CD14-positive monocyte (primary cell): ENCODE results near the gene LTBP4. TPM values are rescaled to one million over a fixed set of nuclear protein-coding genes. Genes with fewer than 3 reads are reported as not detected.

Experiments used
- DNase-seq, 3 donors: peaks; one replicate each; pipeline ENCODE4 v3.0.0-alpha.2; 2011 to 2022
- H2AFZ ChIP-seq: 2 replicates; pipeline ENCODE4 v1.6.0; 2012; ENCODE audit warnings: mild to moderate bottlenecking, low read depth, low read length, inconsistent platforms; ENCODE audit not compliant: insufficient read depth, poor library complexity, severe bottlenecking
- H3K27ac ChIP-seq, 2 donors: 1 replicate in 1 of 2; 2 replicates in 1 of 2; pipeline ENCODE4 v1.5.1; 2012 to 2013; ENCODE audit warnings: low read length in 2 of 2, control low read depth in 1 of 2, inconsistent platforms in 1 of 2, low read depth in 1 of 2, mild to moderate bottlenecking in 1 of 2
- H3K27me3 ChIP-seq, 2 donors: one replicate each; pipeline versions ENCODE4 v1.6.0 to v1.6.1; 2011 to 2013; ENCODE audit warnings: low read length in 2 of 2; ENCODE audit not compliant: control insufficient read depth in 2 of 2, insufficient read depth in 2 of 2
- H3K36me3 ChIP-seq, 2 donors: replicated peaks in 1 of 2; 1 replicate in 1 of 2; 2 replicates in 1 of 2; pipeline versions ENCODE4 v1.5.1 to v1.6.1; 2012 to 2013; ENCODE audit warnings: low read length in 2 of 2, control low read depth in 1 of 2, inconsistent platforms in 1 of 2, mild to moderate bottlenecking in 1 of 2; ENCODE audit not compliant: insufficient read depth in 2 of 2, control insufficient read depth in 1 of 2
- H3K4me1 ChIP-seq, 2 donors: 1 replicate in 1 of 2; 2 replicates in 1 of 2; pipeline versions ENCODE4 v1.5.1 to v1.6.1; 2012 to 2013; ENCODE audit warnings: low read length in 2 of 2, control low read depth in 1 of 2, inconsistent platforms in 1 of 2, mild to moderate bottlenecking in 1 of 2, moderate library complexity in 1 of 2; ENCODE audit not compliant: insufficient read depth in 2 of 2, control insufficient read depth in 1 of 2
- H3K4me2 ChIP-seq: replicated peaks from 2 replicates; pipeline ENCODE3; 2012; ENCODE audit warnings: low read length, moderate library complexity, mild to moderate bottlenecking; ENCODE audit not compliant: poor library complexity, severe bottlenecking; ENCODE audit errors: extremely low read depth
- H3K4me3 ChIP-seq, 3 experiments: fragments of 200-600 bp in 1 of 3; sonication (generic) in 1 of 3; replicated peaks in 1 of 3; 1 replicate in 2 of 3; 2 replicates in 1 of 3; pipeline ENCODE4 v1.5.1; 2011 to 2013; ENCODE audit warnings: low read length in 3 of 3, mild to moderate bottlenecking in 3 of 3, control low read depth in 2 of 3, low read depth in 2 of 3, inconsistent platforms in 1 of 3, moderate library complexity in 1 of 3
- H3K79me2 ChIP-seq: 2 replicates; pipeline ENCODE4 v1.6.0; 2012; ENCODE audit warnings: mild to moderate bottlenecking, control low read depth, inconsistent platforms, low read length, moderate library complexity; ENCODE audit not compliant: insufficient read depth
- H3K9ac ChIP-seq: 2 replicates; pipeline ENCODE4 v1.6.0; 2017; ENCODE audit warnings: low read length, mild to moderate bottlenecking; ENCODE audit not compliant: insufficient read depth, poor library complexity, severe bottlenecking
- H3K9me3 ChIP-seq, 2 donors: replicated peaks in 1 of 2; 1 replicate in 1 of 2; 2 replicates in 1 of 2; pipeline versions ENCODE4 v1.5.1 to v1.6.1; 2012 to 2013; ENCODE audit warnings: low read length in 2 of 2, control low read depth in 1 of 2; ENCODE audit not compliant: control insufficient read depth in 1 of 2, insufficient read depth in 1 of 2
- H4K20me1 ChIP-seq: 2 replicates; pipeline ENCODE4 v1.6.0; 2012; ENCODE audit warnings: mild to moderate bottlenecking, low read length, control low read depth, moderate library complexity; ENCODE audit not compliant: insufficient read depth
- H3K27ac Mint-ChIP-seq, 7 donors: one replicate each; pipeline ENCODE4 v1.8.0; 2020; ENCODE audit warnings: mild to moderate bottlenecking in 7 of 7, mixed read lengths in 7 of 7, moderate library complexity in 6 of 7, inconsistent platforms in 2 of 7
- H3K27me3 Mint-ChIP-seq, 3 donors: one replicate each; pipeline ENCODE4 v1.8.0; 2021 to 2022; ENCODE audit warnings: low read depth in 3 of 3, mild to moderate bottlenecking in 3 of 3, mixed read lengths in 3 of 3, moderate library complexity in 3 of 3, inconsistent platforms in 1 of 3
- H3K36me3 Mint-ChIP-seq, 2 donors: one replicate each; pipeline ENCODE4 v1.8.0; 2020; ENCODE audit warnings: mixed read lengths in 2 of 2, inconsistent platforms in 1 of 2, mild to moderate bottlenecking in 1 of 2
- H3K4me1 Mint-ChIP-seq: one replicate; pipeline ENCODE4 v1.8.0; 2020; ENCODE audit warnings: mild to moderate bottlenecking, mixed read lengths
- H3K4me3 Mint-ChIP-seq, 2 donors: one replicate each; pipeline ENCODE4 v1.8.0; 2020; ENCODE audit warnings: mild to moderate bottlenecking in 2 of 2, mixed read lengths in 2 of 2, moderate library complexity in 1 of 2
- H3K9me3 Mint-ChIP-seq, 7 donors: one replicate each; pipeline ENCODE4 v1.8.0; 2020 to 2022; ENCODE audit warnings: mixed read lengths in 7 of 7, mild to moderate bottlenecking in 6 of 7, moderate library complexity in 6 of 7, inconsistent platforms in 2 of 7
- WGBS: methylation state at CpG from one replicate; pipeline ENCODE4 v1.1.5; 2013; ENCODE audit warnings: missing lambda C conversion rate; ENCODE audit not compliant: insufficient coverage; 5-methylcytosine and 5-hydroxymethylcytosine counted together
- intact Hi-C, 2 donors: fragments of 100-400 bp; cut with micrococcal nuclease; formaldehyde crosslinking; loops; one replicate each; pipeline versions ENCODE4 v1.15.0 to v1.15.1; 2023
- polyA plus RNA-seq, 3 donors: library from polyadenylated mRNA; depleted of rRNA in 1 of 3; unstranded in 2 of 3; stranded (reverse) in 1 of 3; fragments of 300-500 nt in 2 of 3; fragments of >200 nt in 1 of 3; fragmentation: Illumina TruSeq in 2 of 3; gene quantifications; 1 replicate in 2 of 3; 2 replicates in 1 of 3; pipeline ENCODE4 v1.2.3, GENCODE V29; 2012 to 2021
- TF ChIP-seq, protein P1 (sequence below): fragments of 200-600 bp; IDR thresholded peaks from one replicate; pipeline ENCODE4 v1.8.0; 2022; ENCODE audit warnings: antibody characterized with exemption, mild to moderate bottlenecking

The LTBP4 gene
- polyA plus RNA-seq, 3 donors: 3.8 to 38.7 (median 8.0) TPM

DNA sequence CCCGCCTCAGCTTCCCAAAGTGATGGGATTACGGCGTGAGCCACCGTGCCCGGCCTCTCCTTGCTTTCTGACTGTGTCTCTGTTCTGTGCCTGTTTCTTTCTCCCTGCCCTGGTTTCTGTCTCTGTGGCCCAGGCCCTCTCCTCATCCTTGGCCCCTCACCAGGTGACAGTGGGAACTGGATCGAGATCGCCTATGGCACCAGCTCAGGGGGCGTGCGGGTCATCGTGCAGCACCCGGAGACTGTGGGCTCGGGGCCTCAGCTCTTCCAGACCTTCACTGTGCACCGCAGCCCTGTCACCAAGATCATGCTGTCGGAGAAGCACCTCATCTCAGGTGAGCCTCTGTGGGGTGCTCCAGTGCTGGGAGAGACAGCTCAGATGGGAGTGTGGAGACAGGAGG is 14.6 kb upstream of the LTBP4 start:
- 98% methylated on average over 14 of the region's 14 CpGs for WGBS
- intact Hi-C loops: no loop called here
- Mint-ChIP-seq H3K4me1 (peaks cover 44% of the 10 kb centered on the region), H3K9me3 (peaks cover 0 to 4% (median 0%) of the 10 kb centered on the region in 7 donors), H3K4me3 (peak overlapping the region in 1 of 2 donors; percentile 46), H3K36me3 (peaks cover 82 to 92% of the 10 kb centered on the region in 2 donors), H3K27ac (peak overlapping the region; percentile 99), H3K27me3 (peaks cover 0 to 1% (median 0%) of the 10 kb centered on the region in 3 donors)
- Histone ChIP-seq H3K4me2 (no peak overlapping the region), H4K20me1 (peaks cover 42% of the 10 kb centered on the region), H2AFZ (no peak overlapping the region), H3K4me3 (no peak overlapping the region), H3K27ac (peak overlapping the region; percentile 94), H3K79me2 (peaks cover 32% of the 10 kb centered on the region), H3K27me3 (no peaks in the 10 kb centered on the region), H3K36me3 (peaks cover 77 to 78% of the 10 kb centered on the region in 2 donors), H3K9me3 (no peaks in the 10 kb centered on the region), H3K9ac (peak overlapping the region; percentile 66), H3K4me1 (peaks cover 38 to 55% of the 10 kb centered on the region in 2 donors)
- DNase-seq: no peak
- TF ChIP-seq, protein P1, sequence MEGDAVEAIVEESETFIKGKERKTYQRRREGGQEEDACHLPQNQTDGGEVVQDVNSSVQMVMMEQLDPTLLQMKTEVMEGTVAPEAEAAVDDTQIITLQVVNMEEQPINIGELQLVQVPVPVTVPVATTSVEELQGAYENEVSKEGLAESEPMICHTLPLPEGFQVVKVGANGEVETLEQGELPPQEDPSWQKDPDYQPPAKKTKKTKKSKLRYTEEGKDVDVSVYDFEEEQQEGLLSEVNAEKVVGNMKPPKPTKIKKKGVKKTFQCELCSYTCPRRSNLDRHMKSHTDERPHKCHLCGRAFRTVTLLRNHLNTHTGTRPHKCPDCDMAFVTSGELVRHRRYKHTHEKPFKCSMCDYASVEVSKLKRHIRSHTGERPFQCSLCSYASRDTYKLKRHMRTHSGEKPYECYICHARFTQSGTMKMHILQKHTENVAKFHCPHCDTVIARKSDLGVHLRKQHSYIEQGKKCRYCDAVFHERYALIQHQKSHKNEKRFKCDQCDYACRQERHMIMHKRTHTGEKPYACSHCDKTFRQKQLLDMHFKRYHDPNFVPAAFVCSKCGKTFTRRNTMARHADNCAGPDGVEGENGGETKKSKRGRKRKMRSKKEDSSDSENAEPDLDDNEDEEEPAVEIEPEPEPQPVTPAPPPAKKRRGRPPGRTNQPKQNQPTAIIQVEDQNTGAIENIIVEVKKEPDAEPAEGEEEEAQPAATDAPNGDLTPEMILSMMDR: no peak

DNA sequence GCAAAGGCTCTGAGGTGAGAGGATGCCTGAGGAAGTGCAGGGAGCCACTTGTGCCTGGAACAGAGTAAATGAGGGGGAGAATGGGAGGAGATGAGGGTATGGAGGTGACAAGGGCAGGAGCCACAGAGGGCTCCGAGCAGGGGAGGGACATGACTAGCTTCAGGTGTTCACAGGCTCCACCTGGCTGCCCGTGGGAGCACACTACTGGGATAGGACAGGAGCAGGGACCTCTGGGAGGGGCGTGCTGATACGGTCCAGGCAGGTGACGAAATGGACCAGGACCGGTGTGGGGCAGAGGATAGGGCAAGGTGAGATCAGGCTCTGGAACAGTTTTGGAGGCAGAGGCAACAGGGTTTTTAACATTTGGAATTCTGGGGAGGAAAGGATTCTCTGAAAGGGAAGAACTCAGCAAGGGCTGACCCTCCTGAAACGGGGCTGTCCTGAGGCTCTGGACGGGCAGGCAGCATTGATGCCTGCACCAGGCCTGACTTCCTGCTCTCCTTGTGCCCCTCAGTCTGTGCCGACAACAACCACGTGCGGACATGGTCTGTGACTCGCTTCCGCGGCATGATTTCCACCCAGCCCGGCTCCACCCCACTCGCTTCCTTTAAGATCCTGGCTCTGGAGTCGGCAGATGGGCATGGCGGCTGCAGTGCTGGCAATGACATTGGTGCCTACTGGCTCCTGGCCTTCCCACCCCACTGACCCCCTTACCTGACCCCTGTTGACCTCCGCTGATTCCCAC is 12.9 kb upstream of the LTBP4 start:
- Histone ChIP-seq H4K20me1 (peaks cover 42% of the 10 kb centered on the region), H3K79me2 (peaks cover 17% of the 10 kb centered on the region), H3K27ac (no peak overlapping the region), H3K9ac (no peak overlapping the region), H3K27me3 (no peaks in the 10 kb centered on the region), H3K4me1 (peaks cover 38 to 42% of the 10 kb centered on the region in 2 donors), H3K4me2 (no peak overlapping the region), H3K4me3 (no peak overlapping the region), H3K9me3 (no peaks in the 10 kb centered on the region), H3K36me3 (peaks cover 60 to 62% of the 10 kb centered on the region in 2 donors), H2AFZ (no peak overlapping the region)
- Mint-ChIP-seq H3K27ac (peak overlapping the region; percentile 47 to 76 (median 68)), H3K4me3 (no peak overlapping the region), H3K27me3 (peaks cover 0 to 1% (median 0%) of the 10 kb centered on the region in 3 donors), H3K36me3 (peaks cover 66 to 81% of the 10 kb centered on the region in 2 donors), H3K4me1 (peaks cover 38% of the 10 kb centered on the region), H3K9me3 (peaks cover 0 to 4% (median 2%) of the 10 kb centered on the region in 7 donors)
- 92% methylated on average over 18 of the region's 19 CpGs for WGBS
- intact Hi-C loops: no loop called here
- DNase-seq: no peak
- TF ChIP-seq, protein P1: no peak
